ENCODE data around the gene LARP6. TPM values are rescaled to one million over a fixed set of nuclear protein-coding genes. Genes with fewer than 3 reads are reported as not detected.
A peak's percentile ranks its signal among the peaks of the same experiment; 100 is the strongest.

The LARP6 gene
- total RNA-seq, 4 donors from 2014 or later: 0.35 to 23.9 (median 6.0) TPM

- TF ChIP-seq POLR2A (IDR thresholded peaks at IDR 0.05): no peak
- Histone ChIP-seq H3K9me3 (no peaks in the 10 kb centered on the region), H3K4me3 (no peak overlapping the region), H3K27me3 (no peaks in the 10 kb centered on the region), H3K36me3 (no peaks in the 10 kb centered on the region), H3K27ac (no peak overlapping the region), H3K4me1 (peaks cover 0 to 4% (median 0%) of the 10 kb centered on the region in 4 donors)
- no peak for DNase-seq
Observed at GRCh38 chr15:70792171-70792573, 61.8 kb downstream of the LARP6 start.

GRCh38 chr15:70791259-70791658, 62.7 kb downstream of the LARP6 start:
- no peaks in the 10 kb centered on the region for H3K9me3 ChIP-seq
- TF ChIP-seq POLR2A (IDR thresholded peaks at IDR 0.05) (no peak), CTCF (IDR thresholded peaks at IDR 0.05) (no peak)
- no peak overlapping the region for H3K4me3 ChIP-seq
- no peak for DNase-seq
- no peak overlapping the region for H3K27ac ChIP-seq
- H3K27me3 ChIP-seq: no peaks in the 10 kb centered on the region
- peaks cover 0 to 4% (median 0%) of the 10 kb centered on the region in 4 donors for H3K4me1 ChIP-seq
- H3K36me3 ChIP-seq: no peaks in the 10 kb centered on the region

GRCh38 chr15:70789213-70789612, 64.7 kb downstream of the LARP6 start:
- no peak for TF ChIP-seq POLR2A (IDR thresholded peaks at IDR 0.05)
- H3K4me3 ChIP-seq: no peak overlapping the region
- H3K4me1 ChIP-seq: peaks cover 0 to 11% (median 0%) of the 10 kb centered on the region in 4 donors
- H3K27ac ChIP-seq: peak overlapping the region in 2 of 4 donors; percentile 4 to 60
- H3K36me3 ChIP-seq: no peaks in the 10 kb centered on the region
- H3K9me3 ChIP-seq: no peaks in the 10 kb centered on the region
- peak in 1 of 3 donors; percentile 56 for DNase-seq
- no peaks in the 10 kb centered on the region for H3K27me3 ChIP-seq

- Histone ChIP-seq H3K9me3 (no peaks in the 10 kb centered on the region), H3K27ac (peak overlapping the region in 2 of 4 donors; percentile 60 to 62), H3K27me3 (no peaks in the 10 kb centered on the region), H3K36me3 (no peaks in the 10 kb centered on the region), H3K4me1 (peaks cover 0 to 11% (median 0%) of the 10 kb centered on the region in 4 donors), H3K4me3 (no peak overlapping the region)
- TF ChIP-seq POLR2A (IDR thresholded peaks at IDR 0.05): no peak
- no peak for TF ChIP-seq CTCF (IDR thresholded peaks at IDR 0.05)
- DNase-seq: peak in 1 of 3 donors; percentile 57
Observed at GRCh38 chr15:70788114-70789049, 65.6 kb downstream of the LARP6 start.

GRCh38 chr15:70786996-70787395, 67.0 kb downstream of the LARP6 start:
- no peak for TF ChIP-seq POLR2A (IDR thresholded peaks at IDR 0.05)
- TF ChIP-seq CTCF (IDR thresholded peaks at IDR 0.05): no peak
- Histone ChIP-seq H3K27ac (peak overlapping the region in 1 of 4 donors; percentile 9), H3K9me3 (no peaks in the 10 kb centered on the region), H3K27me3 (no peaks in the 10 kb centered on the region), H3K4me1 (peaks cover 0 to 19% (median 0%) of the 10 kb centered on the region in 4 donors), H3K4me3 (no peak overlapping the region), H3K36me3 (no peaks in the 10 kb centered on the region)
- DNase-seq: no peak

GRCh38 chr15:70783610-70784022, 70.3 kb downstream of the LARP6 start:
- Histone ChIP-seq H3K4me1 (peaks cover 0 to 19% (median 0%) of the 10 kb centered on the region in 4 donors), H3K4me3 (no peak overlapping the region), H3K27me3 (no peaks in the 10 kb centered on the region), H3K36me3 (no peaks in the 10 kb centered on the region), H3K27ac (peak overlapping the region in 2 of 4 donors; percentile 62 to 74), H3K9me3 (no peaks in the 10 kb centered on the region)
- TF ChIP-seq POLR2A (IDR thresholded peaks at IDR 0.05) (no peak), CTCF (IDR thresholded peaks at IDR 0.05) (no peak)
- DNase-seq: peak in 2 of 3 donors; percentile 65 to 82
